GM18499 (cell line): ENCODE data around the gene C1QTNF2.
A peak's percentile ranks its signal among the peaks of the same experiment; 100 is the strongest.

ENCODE experiments used
- ATAC-seq: cut with Tn5 transposase; IDR thresholded peaks from one replicate; pipeline ENCODE4 v1.9.1; 2021; ENCODE audit warnings: moderate number of reproducible peaks; ENCODE audit not compliant: insufficient read depth, unreplicated experiment

Gene C1QTNF2, protein sequence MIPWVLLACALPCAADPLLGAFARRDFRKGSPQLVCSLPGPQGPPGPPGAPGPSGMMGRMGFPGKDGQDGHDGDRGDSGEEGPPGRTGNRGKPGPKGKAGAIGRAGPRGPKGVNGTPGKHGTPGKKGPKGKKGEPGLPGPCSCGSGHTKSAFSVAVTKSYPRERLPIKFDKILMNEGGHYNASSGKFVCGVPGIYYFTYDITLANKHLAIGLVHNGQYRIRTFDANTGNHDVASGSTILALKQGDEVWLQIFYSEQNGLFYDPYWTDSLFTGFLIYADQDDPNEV

GRCh38 chr5:160369990-160370712, at the start of gene C1QTNF2:
Gene C1QTNF2 (minus strand): TSS chr5:160370626. CDS start chr5:160355011, 15,615 bp downstream.
- ATAC-seq: no peak

GRCh38 chr5:160420331-160420610, 49.8 kb upstream of the C1QTNF2 start:
- no peak for ATAC-seq

- ATAC-seq: peak; percentile 0
These were observed 49.3 kb upstream of the C1QTNF2 start for GRCh38 chr5:160419458-160420330.

- peak; percentile 51 for ATAC-seq
These were observed 48.4 kb upstream of the C1QTNF2 start, which contains the start of gene SLU7 for GRCh38 chr5:160418561-160419457. Gene SLU7 (minus strand): TSS chr5:160419081. CDS start chr5:160415294, 3,787 bp downstream.

GRCh38 chr5:160399402-160400353, 29.3 kb upstream of the C1QTNF2 start, which contains the start of gene FAM200C:
Gene FAM200C (minus strand): TSS chr5:160400054. CDS start chr5:160395490, 4,564 bp downstream.
- peak; percentile 48 for ATAC-seq

- ATAC-seq: no peak
These were observed 28.4 kb upstream of the C1QTNF2 start for GRCh38 chr5:160398806-160399205.

DNA sequence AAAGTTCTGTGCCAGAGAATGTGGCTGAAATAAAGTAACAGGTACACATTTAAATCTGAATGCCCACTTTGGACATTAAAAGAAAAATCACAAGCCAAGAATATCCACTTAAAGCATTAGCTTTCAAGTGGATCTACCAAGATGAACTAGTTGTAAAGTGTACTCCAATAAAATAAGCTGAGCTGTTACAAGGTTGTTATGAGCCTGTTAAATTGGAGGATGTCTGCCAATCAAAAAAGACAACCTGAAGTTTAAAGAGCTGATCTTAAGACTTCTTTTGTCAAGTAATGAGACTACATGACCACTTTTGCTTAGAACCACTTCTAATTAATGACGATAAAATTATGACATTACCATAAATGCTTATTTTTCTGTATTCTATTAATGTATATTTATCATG, 27.1 kb upstream of the C1QTNF2 start:
- ATAC-seq: no peak

DNA sequence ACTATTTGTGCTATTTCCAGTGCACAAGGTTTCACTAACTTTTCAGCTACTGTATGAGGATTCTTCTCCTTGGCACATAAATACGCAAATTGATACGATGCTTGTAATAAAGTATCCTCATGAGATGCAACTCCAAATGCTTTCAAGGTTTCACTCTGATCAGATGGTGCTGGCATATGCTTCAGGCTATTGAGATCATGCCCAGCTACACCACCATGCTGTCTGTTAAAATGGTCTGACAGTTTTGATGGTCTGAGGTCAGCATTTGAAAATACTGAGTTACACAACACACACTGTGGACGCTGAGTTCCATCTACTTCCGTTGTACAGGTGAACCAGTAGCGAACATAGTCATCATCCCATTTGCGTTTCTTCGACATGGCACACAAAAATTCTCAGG, 24.7 kb upstream of the C1QTNF2 start:
- no peak for ATAC-seq

- ATAC-seq: no peak
These were observed 20.6 kb upstream of the C1QTNF2 start for GRCh38 chr5:160390787-160391696.

DNA sequence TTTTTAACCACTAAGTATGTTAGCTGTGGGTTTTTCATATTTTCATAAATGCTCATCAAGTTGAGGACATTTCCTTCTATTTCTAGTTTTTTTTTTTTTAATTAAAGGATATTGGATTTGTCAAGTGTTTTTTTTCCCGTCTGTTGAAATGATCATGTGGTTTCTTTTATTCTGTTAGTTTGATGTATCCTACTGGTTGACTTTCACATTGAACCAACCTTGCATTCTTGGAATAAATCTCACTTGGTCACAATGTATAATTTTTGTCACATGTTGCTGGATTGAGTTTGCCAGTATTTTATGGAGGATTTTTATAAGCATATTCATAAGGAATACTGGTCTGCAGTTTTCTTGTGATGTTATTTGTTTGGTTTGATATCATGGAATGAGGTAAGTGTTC, 17.0 kb upstream of the C1QTNF2 start:
- ATAC-seq: no peak

- ATAC-seq: no peak
These were observed 15.1 kb upstream of the C1QTNF2 start for GRCh38 chr5:160385496-160385895.

- ATAC-seq: no peak
These were observed 14.3 kb upstream of the C1QTNF2 start for GRCh38 chr5:160384681-160385080.

DNA sequence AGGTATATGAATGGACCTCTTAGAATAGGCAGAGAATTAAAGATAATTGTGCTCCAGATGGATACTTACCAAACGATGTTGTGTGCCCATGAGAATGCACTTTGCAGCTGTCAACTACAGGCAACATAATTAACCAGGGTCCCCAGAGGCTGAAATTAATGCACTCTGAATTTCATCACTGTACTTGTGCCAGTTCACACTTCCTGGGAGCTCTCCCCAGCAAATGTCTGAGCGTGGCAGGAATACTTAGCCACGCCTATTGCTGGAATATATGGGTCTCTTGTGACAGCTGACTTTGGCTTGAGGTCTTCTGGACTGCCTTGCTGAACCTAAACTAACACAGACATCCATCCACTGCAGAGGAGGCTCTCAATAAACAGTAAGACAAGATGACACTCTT, 11.9 kb upstream of the C1QTNF2 start:
- no peak for ATAC-seq

- no peak for ATAC-seq
These were observed 9.6 kb upstream of the C1QTNF2 start for GRCh38 chr5:160380041-160380440.

- ATAC-seq: no peak
These were observed 9.1 kb upstream of the C1QTNF2 start for GRCh38 chr5:160379511-160379910.

- no peak for ATAC-seq
These were observed 7.9 kb upstream of the C1QTNF2 start for GRCh38 chr5:160378330-160378729.

DNA sequence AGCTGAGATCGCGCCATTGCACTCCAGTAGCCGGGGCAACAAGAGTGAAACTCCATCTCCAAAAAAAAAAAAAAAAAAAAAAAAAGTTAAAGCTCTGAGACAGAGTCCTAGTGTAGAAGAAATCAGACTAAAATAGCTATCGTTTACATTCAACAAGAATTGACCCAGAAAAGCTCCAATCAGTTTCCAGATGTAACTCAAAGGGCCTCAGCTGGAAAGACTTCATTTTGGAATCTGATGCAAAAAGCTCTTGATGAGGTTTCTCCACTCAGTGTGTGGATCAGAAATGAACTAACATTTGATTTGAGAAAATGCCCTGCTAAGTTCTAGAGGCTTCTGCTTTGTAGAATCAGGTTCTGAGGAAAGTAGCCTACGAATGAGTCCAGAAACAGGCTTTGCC, 7.2 kb upstream of the C1QTNF2 start:
- ATAC-seq: no peak

- ATAC-seq: no peak
These were observed 6.0 kb upstream of the C1QTNF2 start for GRCh38 chr5:160376416-160376815.
